CD4-positive, alpha-beta T cell treated with Interleukin-12 subunit alpha and Interleukin-12 subunit beta, for 1 hour (primary cell): ENCODE data around the gene GBF1.

Source experiments
- DNase-seq: peaks from one replicate; pipeline ENCODE4 v3.0.0-alpha.2; 2020

GBF1 gene

GRCh38 chr10:102367441-102367840 is 122.1 kb downstream of the GBF1 start:
- no peak for DNase-seq

GRCh38 chr10:102368077-102368476 is 122.7 kb downstream of the GBF1 start:
- DNase-seq = no peak

GRCh38 chr10:102371295-102371694 is 126.0 kb downstream of the GBF1 start:
- no peak for DNase-seq

GRCh38 chr10:102375250-102375649 is 129.9 kb downstream of the GBF1 start:
- DNase-seq = peak; percentile 23

GRCh38 chr10:102375867-102376266 is 130.5 kb downstream of the GBF1 start:
- no peak for DNase-seq

GRCh38 chr10:102376901-102377300 is 131.6 kb downstream of the GBF1 start:
- no peak for DNase-seq

GRCh38 chr10:102379383-102379782 is 134.1 kb downstream of the GBF1 start:
- DNase-seq = no peak

- DNase-seq = no peak
Measured at GRCh38 chr10:102381983-102382382, 136.7 kb downstream of the GBF1 start.

GRCh38 chr10:102382871-102383270 is 137.5 kb downstream of the GBF1 start:
- no peak for DNase-seq

GRCh38 chr10:102384053-102384452 is 138.7 kb downstream of the GBF1 start:
- DNase-seq = peak; percentile 23

GRCh38 chr10:102384606-102385429 is 139.5 kb downstream of the GBF1 start:
- no peak for DNase-seq

- DNase-seq = no peak
Measured at GRCh38 chr10:102389894-102390293, 144.6 kb downstream of the GBF1 start.

- no peak for DNase-seq
Measured at GRCh38 chr10:102392306-102392705, 147.0 kb downstream of the GBF1 start.

- DNase-seq = no peak
Measured at GRCh38 chr10:102393411-102394078, 148.2 kb downstream of the GBF1 start.

- peak; percentile 99 for DNase-seq
Measured at GRCh38 chr10:102394079-102394800, 148.9 kb downstream of the GBF1 start.

- DNase-seq = no peak
Measured at GRCh38 chr10:102394801-102395399, 149.6 kb downstream of the GBF1 start.

- DNase-seq = peak; percentile 96
Measured at GRCh38 chr10:102395400-102396316, 150.3 kb downstream of the GBF1 start, which contains the start of gene NFKB2. Gene NFKB2 (plus strand): TSS chr10:102395705. CDS start chr10:102395960, 255 bp downstream.

- peak; percentile 37 for DNase-seq
Measured at GRCh38 chr10:102396317-102396650, 151.0 kb downstream of the GBF1 start.

GRCh38 chr10:102396730-102397151 is 151.4 kb downstream of the GBF1 start:
- no peak for DNase-seq

GRCh38 chr10:102397222-102398171 is 152.2 kb downstream of the GBF1 start:
- DNase-seq = no peak
